Hair follicular keratinocyte (primary cell): ENCODE data around the gene PDE11A. TPM values are rescaled to one million over a fixed set of nuclear protein-coding genes. Genes with fewer than 3 reads are reported as not detected.

ENCODE experiments used
- total RNA-seq: library from RNA; depleted of rRNA; stranded (reverse); fragments of >200 nt; gene quantifications from 2 replicates; pipeline ENCODE4 v1.2.3, GENCODE V29; 2015

The PDE11A gene
- total RNA-seq, result not detected in 2 replicates

DNA sequence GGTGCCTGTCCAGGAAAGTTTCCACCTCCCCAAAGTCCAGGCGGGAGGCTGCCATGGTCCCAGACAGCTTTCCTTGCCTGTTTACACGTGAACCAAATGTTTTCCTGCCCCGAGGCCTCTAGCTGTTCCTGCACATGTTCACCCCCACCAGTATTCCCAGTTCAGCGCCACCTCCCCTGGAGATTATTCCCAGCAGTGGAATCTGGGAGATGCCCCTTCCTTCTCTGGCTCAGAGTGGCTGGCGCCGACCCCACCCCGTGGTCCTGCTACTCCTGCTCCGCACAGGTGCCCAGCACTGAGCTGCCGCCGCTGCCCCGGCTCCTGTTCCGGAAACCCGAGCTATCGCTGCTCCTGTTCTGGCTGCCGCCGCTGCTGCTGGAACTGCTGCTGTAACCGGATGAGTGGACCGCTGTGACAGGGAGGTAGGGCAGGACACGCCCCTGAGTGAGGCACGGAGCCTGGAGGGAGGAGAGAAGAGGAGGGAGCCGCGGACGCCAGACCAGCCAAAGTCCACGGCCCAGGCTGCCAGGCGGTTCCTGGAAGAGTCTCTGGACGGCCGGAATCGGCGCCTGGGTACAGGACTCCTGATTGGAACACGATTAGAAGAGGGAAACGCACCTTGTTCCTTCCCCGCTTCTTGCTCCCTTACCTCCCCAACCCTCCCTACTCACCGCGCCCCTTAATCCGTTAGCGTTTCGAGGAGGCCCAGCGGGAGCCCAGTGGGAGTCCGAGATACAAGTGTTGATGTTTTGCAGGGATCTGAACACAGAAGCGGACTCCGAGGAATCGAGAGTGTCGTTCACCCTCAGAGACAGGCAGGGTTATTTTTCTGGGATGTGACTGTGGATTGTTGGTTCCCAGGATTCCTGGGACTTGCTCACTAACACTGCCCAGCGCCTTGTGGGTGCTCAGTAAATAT lies at the start of gene PDE11A:
TSS of gene PDE11A (minus strand) at position 395 of the 919 bp plus-strand sequence. CDS start at position 55, 340 bp downstream.

DNA sequence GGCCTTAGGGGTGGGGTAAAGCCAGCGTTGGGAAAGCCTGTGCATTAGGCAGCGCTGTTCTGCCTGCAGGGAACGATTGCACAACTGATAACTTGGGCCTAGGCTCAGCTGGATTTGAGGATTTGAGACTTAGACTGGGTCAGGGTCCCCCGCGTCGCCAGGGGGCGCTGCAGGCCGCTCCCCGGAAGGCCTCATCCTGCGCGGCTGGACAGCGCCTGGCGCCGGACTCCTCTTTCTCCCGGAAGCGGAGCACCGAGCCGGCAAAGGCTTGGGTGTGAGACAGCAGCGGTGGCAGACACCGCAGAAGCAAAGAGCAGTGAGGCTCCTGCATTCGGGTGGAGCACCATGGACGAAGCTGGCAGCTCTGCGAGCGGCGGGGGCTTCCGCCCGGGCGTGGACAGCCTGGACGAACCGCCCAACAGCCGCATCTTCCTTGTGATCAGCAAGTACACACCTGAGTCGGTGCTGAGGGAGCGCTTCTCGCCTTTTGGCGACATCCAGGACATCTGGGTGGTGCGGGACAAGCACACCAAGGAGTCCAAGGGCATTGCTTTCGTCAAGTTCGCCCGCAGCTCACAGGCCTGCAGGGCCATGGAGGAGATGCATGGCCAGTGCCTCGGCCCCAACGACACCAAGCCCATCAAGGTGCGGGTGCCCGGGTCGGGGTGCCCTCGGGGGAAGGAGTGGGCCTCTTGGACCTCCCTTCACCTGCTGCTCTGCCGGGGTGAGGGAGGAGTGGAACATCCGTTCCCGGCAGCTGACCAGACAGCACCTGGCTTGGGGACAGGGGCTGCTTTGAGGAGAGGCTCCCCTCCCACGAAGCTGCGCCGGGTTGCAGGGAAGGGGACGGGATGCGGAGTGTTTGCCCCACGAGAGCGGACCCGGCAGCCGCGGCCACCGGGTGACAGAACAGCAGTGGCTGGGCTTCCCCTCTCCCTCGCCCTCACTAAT lies 39.9 kb upstream of the PDE11A start, which contains the start of gene RBM45:
TSS of gene RBM45 (plus strand) at position 236 of the 951 bp plus-strand sequence. CDS start at position 346, 110 bp downstream.

Other genes starting within 250 kb of the PDE11A start
- 9.5 and 14.4 TPM in 2 replicates for gene RBM45, start 39.7 kb upstream of the PDE11A start, total RNA-seq
- gene OSBPL6, start 121.7 kb upstream of the PDE11A start, total RNA-seq, result 10.4 and 11.6 TPM in 2 replicates